Left kidney (tissue), 2 donors: ENCODE measurements around the gene SETMAR. TPM values are rescaled to one million over a fixed set of nuclear protein-coding genes. Genes with fewer than 3 reads are reported as not detected.

Experiments used
- DNase-seq: peaks from one replicate; pipeline ENCODE4 v3.0.0-alpha.2; 2013
- polyA plus RNA-seq: library from polyadenylated mRNA; unstranded; fragments of 120-200 nt; gene quantifications from one replicate; pipeline ENCODE4 v1.2.1, GENCODE V29; 2013; ENCODE audit not compliant: insufficient read length

The SETMAR gene
- polyA plus RNA-seq, 1 donor = 36.4 TPM

- DNase-seq = no peak
Observed at GRCh38 chr3:4351164-4351855, 48.1 kb downstream of the SETMAR start.

- DNase-seq = no peak
Observed at GRCh38 chr3:4351872-4352271, 48.7 kb downstream of the SETMAR start.

- peak; percentile 82 for DNase-seq
Observed at GRCh38 chr3:4355401-4356219, 52.4 kb downstream of the SETMAR start.

DNA sequence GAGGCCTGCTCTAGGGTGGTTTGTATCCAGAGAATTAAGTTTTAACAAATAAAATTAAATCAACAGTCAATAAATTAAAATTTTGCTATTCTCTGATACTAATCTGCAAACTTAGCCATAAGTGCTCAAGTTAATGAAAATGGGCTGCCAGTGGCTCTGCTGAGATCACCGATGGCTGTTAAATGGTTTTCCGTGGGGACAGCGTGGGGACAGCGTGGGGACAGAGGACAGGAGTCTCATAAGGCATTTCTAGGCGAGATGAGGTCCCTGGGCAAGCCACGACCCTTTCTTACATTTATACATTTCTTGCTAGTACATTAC, 53.0 kb downstream of the SETMAR start:
- no peak for DNase-seq

GRCh38 chr3:4356546-4357410, 53.6 kb downstream of the SETMAR start:
- no peak for DNase-seq

- DNase-seq = no peak
Observed at GRCh38 chr3:4358273-4358672, 55.1 kb downstream of the SETMAR start.

DNA sequence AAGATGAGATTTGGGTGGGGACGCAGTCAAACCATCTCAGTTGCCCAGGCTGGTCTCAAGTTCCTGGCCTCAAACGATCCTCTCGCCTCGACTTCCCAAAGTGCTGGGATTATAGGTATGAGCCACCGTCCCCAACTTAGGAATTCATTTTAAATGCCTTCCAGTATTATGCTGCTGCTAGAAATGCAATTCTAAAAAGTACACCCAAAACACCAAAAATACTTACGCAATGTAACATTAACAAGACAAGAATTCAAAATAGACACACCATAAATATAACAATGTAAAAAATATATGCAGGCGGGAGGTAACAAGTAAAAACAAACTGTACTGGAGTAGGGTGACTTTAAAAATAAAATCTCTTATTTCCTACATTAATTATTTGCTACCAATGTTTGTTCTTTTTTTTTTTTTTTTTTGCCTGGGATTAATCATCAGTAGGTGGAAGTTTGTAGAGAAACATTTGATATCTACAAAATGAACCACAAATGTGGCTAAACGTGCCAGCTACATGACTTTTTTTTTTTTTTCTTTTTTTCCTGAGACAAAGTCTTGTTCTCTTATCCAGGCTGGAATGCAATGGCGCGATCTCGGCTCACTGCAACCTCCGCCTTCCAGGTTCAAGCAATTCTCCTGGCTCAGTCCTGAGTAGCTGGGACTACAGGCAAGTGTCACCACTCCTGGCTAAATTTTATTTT, 56.8 kb downstream of the SETMAR start:
- no peak for DNase-seq

DNA sequence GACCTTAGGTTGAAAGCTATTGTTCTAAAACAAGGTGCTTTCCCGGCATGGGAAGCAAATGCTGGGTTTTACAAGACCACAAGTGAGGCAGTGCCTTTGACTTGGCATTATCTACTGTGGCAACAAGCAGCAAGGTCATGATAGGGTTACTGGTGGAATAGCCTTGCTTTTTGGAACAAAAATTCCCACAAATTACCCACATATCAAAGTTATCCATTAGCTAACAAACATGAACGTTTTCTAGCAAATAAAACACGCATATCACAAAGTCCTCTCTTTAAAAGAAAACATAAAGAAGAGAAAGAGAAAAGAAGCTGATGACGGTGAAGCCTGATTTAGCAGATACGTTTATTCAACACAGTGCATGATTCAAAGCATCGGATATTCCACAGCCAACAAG, 57.6 kb downstream of the SETMAR start:
- DNase-seq = no peak

DNA sequence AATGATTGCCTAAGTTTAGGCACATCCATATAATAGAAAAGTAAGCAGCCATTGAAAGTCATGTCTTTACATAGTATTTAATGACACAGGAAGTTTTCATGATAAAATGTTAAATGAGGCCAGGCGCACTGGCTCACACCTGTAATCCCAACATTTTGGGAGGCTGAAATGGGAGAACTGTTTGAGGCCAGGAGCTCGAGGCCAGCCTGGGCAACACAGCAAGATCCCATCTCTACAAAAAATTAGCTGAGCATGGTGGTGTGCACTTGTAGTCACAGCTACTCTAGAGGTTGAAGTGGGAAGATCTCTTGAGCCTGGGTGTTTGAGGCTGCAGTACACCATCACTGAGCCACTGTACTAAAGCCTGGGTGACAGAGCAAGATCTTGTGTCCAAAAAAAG, 59.4 kb downstream of the SETMAR start:
- no peak for DNase-seq

Other genes starting within 250 kb of the SETMAR start
- gene SUMF1, start 163.9 kb downstream of the SETMAR start, polyA plus RNA-seq = 44.0 TPM
- 68.2 TPM for gene ITPR1, start 190.0 kb downstream of the SETMAR start, polyA plus RNA-seq